NCI-H510A treated with DMSO at 0.1 percent for 48 hours (cell line): Measurements from ENCODE around the gene ENTR1.
"Not testable (repeated sequence)": the region's sequence is repeated elsewhere in the genome, so short reads cannot be mapped to it uniquely, and the experiment has no call there.

ENCODE experiments used
- DNase-seq: peaks from one replicate; lab custom pipeline; 2025; lab: John Stamatoyannopoulos, UW

Gene ENTR1

GRCh38 chr9:136419092-136419420 lies 8.6 kb upstream of the ENTR1 start:
- DNase-seq, result no peak

GRCh38 chr9:136418182-136419091 lies 8.0 kb upstream of the ENTR1 start:
- DNase-seq, result no peak

- no peak for DNase-seq
Observed at GRCh38 chr9:136416914-136417313, 6.5 kb upstream of the ENTR1 start.

- no peak for DNase-seq
Observed at GRCh38 chr9:136416427-136416826, 6.0 kb upstream of the ENTR1 start.

GRCh38 chr9:136412962-136413361 lies 2.5 kb upstream of the ENTR1 start:
- no peak for DNase-seq

GRCh38 chr9:136411378-136411777 lies 964 bp upstream of the ENTR1 start:
- DNase-seq, result no peak

GRCh38 chr9:136409557-136410455 lies 608 bp downstream of the ENTR1 start:
- peak; percentile 5 for DNase-seq

- DNase-seq, result no peak
Observed at GRCh38 chr9:136407911-136408310, 2.5 kb downstream of the ENTR1 start.

- not testable (repeated sequence) for DNase-seq
Observed at GRCh38 chr9:136407061-136407460, 3.4 kb downstream of the ENTR1 start.

- not testable (repeated sequence) for DNase-seq
Observed at GRCh38 chr9:136405904-136406303, 4.5 kb downstream of the ENTR1 start.

- no peak for DNase-seq
Observed at GRCh38 chr9:136405481-136405880, 4.9 kb downstream of the ENTR1 start.

GRCh38 chr9:136404801-136405136 lies 5.6 kb downstream of the ENTR1 start:
- no peak for DNase-seq

GRCh38 chr9:136403915-136404800 lies 6.3 kb downstream of the ENTR1 start:
- no peak for DNase-seq

GRCh38 chr9:136403538-136403914 lies 6.9 kb downstream of the ENTR1 start:
- no peak for DNase-seq

GRCh38 chr9:136402067-136402466 lies 8.3 kb downstream of the ENTR1 start:
- DNase-seq, result no peak

- no peak for DNase-seq
Observed at GRCh38 chr9:136401173-136401922, 9.1 kb downstream of the ENTR1 start.

- peak; percentile 84 for DNase-seq
Observed at GRCh38 chr9:136400038-136400834, 10.2 kb downstream of the ENTR1 start, which contains the start of gene SNAPC4. SNAPC4 (minus strand) TSS chr9:136400170; CDS start chr9:136398428, 1,742 bp downstream.

GRCh38 chr9:136399176-136400037 lies 11.0 kb downstream of the ENTR1 start:
- no peak for DNase-seq

GRCh38 chr9:136398286-136398685 lies 12.1 kb downstream of the ENTR1 start:
- DNase-seq, result no peak
